GM19438 (cell line): ENCODE measurements around the gene LMNTD2.
"Not testable (repeated sequence)": the region's sequence is repeated elsewhere in the genome, so short reads cannot be mapped to it uniquely, and the experiment has no call there.

Experiments
- ATAC-seq: cut with Tn5 transposase; IDR thresholded peaks from one replicate; pipeline ENCODE4 v1.9.1; 2021; ENCODE audit warnings: low read depth; ENCODE audit not compliant: unreplicated experiment

Gene LMNTD2

DNA sequence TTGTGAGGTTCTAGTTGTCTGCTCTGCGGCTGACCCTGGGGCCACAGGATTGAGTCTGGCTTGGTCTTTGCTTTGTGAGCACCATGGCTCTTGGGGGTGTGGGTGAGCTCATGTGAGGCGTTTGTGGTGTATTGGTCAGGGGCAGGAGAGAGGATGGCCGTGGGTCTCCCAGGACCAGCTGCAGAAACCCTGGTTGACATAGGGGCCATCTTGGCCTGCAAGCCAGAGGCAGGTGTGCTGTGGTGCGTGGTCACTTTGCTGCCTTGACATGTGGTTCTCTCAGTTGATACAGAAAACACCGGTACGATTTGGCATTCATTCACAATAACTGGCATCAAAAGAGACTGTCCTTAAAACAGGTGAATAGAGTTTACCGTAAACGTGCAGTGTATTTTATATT, 27.0 kb upstream of the LMNTD2 start:
- ATAC-seq = no peak

DNA sequence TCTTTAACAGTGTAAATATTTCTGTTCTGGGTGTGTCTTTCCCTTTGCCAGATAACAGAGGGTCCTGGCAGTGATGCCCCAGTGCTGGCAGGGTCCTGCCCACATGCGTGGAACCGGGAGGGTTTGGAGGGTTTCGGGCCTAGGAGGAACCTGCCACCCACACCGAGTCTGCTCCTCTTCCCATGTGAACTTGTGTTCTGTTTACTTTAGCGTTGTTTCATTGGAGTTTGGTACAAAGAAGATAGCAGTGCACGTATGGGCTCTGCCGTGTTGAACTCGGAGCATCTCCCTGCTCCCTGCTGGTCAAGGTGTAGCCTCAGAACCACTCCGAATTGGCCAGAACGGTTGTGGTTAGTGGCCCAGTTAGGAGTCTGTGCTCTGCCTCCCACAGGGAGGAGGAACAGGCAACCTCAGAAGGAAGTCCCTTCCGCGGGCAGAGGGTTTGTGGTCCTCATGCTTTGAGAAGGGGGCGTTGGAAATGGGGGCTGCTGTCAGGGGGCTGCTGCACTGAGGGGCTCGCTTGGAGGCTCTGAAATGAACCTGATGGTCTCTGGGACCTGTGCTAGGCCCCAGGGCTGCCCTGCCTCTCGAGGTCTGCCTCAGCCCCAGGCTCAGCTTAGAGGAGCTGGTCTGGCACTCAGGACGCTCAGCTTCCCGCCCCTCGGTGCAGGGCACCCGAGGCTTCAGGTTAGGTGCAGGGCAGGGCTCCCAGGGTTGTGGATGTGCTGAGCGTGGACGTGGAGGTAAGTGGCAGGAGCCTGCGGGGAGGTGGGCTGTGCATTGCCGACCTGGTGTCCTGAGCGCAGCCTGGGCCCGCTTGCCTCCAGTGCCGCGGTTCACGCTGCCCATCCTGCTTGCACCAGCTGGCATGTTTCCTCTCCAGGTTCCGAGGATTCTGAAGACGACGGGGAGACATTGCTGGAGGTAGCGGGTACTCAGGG, 26.1 kb upstream of the LMNTD2 start:
- no peak for ATAC-seq

DNA sequence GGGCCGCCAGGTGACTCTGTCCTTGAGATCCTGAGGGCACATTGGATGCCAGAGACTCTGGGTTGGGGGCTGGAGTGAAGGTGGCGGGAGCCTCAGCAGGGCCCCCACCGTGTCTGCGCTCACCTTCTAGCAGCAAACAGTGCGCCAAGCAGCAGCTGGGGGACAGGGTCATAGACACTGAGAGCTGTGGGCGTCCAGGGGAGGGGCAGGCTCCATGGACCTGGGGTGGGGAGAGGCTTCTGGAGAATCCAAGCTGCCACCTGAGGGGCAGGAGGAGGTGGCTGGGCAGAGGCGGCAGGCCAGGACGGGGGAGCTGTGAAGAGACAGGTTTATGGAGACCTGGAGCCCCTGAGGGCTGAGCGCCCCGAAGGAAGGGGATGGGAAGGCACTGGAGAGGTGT, 23.7 kb upstream of the LMNTD2 start:
- no peak for ATAC-seq

DNA sequence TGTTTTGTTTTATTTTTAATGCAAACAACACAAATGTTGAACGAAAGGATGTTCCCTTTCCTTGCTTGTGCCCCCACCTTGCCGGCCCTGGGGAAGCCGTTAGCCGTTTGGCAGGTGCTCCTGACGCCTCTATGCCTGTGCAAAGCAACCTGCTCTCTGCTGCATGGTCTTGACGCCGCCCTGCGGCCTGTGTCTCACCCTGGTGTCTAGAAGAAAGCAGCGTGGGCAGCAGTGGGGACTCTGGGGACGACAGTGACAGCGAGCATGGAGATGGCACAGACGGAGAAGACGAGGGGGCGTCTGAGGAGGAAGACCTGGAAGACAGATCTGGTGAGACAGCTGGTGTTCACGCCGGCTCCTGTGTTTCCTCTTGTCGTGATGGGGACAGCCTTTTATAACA, 21.2 kb upstream of the LMNTD2 start:
- ATAC-seq = no peak

DNA sequence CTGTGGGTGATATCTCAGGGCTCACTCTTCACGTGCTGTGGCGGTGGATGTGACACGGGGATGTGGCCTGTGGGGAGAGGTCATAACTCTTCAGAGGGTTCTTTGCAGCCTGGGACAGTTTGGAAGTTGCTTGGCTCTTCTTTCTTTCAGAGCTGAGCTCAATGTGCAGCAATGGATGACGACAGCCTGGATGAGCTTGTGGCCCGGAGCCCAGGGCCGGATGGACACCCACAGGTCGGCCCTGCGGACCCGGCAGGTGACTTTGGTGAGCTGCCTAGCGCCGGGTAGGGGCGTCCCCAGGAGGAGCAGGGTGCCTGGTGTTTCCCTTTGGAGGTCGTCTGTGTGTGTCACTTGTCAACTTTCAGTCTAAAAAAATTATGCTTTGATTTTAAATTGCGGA, 20.8 kb upstream of the LMNTD2 start:
- ATAC-seq = no peak

DNA sequence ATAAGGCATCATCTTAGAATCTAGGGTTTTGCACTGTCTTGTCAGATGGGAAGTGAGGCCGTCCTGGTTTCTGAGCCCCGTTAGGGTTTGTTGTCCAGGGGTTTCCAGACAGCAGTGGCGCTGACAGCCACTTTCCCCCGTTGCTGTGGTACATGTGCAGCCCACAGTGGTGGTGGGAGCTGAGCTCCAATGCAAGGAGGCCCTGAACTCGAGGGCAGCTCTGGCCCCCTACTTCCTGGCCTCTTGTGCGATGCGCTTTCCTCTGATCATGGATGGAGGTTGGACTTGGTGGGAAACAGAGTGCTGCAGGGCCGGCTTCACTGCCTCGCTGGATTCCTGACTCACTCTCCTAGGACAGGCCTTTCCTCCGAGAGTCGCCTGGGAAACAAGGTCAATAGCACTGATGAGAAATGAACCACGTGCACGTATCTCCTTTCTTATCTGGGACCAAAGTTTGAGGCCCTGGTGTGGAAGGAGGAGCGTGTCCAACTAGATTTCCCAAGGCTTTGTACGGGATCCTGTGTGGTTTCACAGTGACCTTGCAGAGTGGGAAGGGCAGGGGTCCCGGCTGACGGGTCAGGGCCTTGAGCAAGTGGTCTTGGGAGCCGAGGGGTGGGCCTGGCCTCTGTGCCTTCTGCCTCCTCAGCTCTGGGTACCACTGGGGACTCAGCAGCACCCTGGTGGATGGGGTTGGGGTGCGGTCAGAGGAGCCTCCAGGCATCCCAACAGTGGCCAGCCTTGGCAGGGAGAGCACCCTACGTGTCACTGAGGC, 19.5 kb upstream of the LMNTD2 start:
- ATAC-seq = no peak

DNA sequence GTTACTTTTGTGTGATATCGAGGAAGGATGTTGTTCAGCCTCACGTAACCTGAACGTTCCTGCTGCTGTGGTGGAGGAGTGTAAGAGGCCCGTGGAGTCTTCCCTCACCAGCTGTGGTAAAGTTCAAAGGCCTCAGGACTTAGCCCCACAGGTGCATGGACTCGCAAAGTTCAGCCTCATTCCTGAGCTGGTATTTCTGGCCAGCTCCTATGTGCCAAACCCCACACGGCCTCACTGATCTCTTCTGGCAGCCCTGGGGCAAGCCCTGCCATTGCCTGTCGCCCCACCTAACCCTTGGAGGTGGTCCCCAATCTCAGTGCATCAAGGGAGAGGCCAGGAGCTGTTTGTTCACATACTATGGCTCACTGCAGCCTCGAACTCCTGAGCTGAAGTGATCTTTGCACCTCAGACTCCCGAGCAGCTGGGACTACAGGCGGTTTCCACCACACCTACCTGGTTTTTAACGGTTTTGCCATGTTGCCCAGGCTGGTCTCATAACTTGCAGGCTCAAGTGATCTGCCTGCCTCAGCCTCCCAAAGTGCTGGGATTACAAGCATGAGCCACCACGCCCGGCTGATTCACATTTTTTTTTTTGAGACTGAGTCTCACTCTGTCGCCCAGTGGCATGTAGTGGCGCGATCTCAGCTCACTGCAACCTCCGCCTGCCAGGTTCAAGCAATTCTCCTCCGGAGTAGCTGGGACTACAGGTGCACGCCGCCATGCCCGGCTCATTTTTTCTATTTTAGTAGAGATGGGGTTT, 17.9 kb upstream of the LMNTD2 start:
- ATAC-seq = no peak

DNA sequence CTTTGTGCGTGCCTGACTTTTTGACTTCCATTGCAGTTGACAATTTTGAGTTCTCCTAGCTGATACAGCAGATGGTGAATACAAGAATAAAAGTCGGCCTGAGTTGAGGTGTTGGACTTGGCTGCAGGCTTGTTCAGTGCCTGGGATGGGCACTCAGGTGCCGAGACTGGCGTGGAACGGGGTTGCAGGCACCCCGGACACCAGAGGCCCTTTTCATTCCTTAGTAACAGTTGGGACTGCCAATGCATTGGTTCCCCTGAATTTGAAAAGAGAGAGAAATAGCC, 17.0 kb upstream of the LMNTD2 start:
- ATAC-seq = no peak

DNA sequence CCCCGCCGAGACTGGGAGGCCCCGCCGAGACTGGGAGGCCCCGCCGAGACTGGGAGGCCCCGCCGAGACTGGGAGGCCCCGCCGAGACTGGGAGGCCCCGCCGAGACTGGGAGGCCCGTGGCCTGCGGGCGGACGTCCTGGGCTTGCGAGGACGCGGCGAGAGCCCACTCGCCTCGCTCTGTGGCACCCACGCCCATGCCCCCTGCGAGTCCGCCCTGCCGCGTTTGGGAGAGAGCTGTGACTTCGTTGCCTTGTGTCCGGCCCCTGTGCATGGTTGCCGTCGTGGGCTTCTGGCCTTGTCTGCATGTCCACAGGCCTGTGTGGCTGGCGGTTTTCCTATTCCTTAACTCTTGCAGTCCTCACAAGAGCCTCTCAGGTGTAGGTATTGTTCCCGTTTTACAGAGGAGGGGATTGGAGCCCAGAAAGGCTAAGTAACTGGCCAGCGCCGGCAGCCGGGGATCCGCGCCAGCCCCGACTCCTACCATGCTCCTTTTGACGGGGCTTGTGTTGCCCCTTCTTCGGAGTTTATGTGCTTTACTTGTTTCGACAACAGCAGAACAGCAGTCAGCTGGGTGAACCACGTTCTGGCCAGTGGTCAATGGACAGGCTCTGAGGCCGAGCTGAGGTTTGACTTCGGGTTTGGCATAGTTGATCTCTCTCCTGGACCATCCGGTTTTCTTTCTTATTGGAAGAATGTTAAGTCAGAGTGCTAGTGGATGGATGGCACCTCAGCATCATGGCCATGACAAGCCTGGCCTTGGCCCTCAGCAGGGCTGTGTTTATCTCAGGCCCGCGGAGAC, 16.5 kb upstream of the LMNTD2 start:
- no peak for ATAC-seq

DNA sequence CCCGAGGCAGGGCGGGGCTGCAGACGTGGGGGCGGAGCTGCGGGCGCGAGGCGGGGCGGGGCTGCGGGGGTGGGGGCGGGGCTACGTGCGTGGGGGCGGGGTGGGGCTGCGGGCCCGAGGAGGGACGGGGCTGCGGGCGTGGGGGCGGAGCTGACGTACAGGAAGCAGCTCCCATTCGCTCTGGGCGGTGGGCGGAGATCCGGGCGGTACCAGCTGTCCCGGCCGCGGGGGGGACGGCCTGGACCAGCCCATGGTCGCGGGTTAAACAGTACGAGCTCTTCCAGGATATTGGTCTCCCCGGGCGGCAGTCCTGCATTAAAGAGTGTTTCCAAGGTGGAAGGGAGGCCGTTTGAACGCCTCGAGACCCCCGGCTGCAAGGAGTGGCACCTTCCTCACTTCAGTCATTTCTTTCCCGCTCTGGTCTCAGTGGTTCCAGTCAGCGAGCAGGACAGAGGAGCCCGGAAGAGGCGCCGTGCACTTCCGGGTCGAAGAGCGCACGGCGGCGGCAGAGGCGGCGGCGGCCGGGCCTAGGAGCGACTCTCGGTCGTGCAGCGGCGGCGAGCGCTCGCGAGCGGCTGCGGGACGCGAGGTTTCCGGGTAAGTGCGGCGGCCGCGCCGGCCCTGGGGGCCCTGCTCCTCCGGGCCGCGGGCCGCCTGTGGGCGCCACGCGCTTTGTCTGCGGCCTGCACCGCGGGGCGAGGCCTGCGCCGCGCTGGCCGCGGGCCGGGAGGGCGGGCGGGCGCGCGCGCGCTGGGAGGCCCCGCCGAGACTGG, 15.6 kb upstream of the LMNTD2 start, which contains the start of gene PHRF1:
TSS of gene PHRF1 (plus strand) at position 475 of the 773 bp plus-strand sequence. CDS start 5,043 bp downstream, outside the sequence.
- ATAC-seq = peak; percentile 76

DNA sequence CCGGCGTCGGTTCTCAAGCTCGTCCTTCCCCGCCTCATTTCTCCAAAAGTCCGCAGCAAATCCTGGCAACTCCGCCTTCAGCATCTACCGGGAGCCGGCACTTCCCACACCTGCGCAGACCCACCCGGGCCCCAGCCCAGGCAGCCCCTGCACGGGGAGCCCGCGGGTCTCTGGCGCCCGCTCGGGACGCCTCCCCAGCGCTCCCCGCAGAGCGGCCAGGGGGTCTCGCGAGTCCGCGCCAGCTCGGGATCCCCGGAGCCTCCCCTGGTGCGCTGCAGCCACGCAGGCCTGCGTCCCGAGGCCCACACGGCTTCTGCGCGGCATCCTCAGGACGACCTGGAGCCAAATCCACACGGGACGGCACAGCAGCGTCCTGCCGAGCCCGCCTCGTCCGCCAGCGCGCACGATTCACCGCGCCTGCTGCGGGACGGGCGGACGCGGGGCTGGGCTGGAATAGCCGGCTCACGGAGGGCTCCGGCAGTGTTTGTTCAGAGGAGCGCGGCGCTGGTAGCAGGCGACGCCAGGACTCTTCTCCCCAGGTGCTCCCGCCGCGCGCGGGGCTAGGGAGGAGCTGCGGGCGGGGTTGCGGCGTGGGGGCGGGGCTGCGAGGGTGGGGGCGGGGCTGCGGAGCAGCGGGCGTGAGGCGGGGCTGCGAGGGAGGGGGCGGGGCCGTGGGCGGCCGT, 14.9 kb upstream of the LMNTD2 start:
- no peak for ATAC-seq

DNA sequence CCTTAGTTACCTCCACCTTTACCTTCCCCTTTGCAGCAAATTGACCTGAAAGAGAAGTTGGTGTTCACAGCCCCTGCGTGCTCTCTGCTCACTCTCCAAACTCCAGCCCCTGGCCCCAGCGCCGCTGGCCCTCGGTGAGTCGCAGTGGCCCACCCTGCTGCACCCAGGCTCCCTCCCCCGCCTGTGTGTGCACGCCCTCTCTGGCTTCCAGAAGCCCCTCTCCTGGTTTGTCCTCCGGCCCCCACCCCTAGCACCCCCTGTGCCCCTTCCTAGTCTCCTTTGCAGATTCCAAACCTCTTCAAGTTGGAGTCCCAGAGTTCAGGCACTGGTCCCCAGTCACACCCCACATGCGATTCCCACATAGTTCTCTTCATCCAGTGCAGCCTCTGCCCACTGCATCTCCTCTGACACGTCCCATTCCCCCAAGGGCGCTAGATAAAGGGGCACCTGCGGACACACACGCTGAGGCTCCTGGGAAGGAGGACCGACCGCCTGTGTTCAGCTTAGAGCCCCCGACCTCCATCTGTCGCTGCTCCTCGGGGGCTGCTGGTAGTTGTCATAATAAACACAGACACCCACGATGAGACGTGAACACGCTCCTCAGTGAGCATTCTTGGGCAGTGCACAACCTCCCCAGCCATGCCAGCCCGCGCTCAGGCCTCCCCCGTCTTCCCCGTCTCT, 14.2 kb upstream of the LMNTD2 start:
- no peak for ATAC-seq

DNA sequence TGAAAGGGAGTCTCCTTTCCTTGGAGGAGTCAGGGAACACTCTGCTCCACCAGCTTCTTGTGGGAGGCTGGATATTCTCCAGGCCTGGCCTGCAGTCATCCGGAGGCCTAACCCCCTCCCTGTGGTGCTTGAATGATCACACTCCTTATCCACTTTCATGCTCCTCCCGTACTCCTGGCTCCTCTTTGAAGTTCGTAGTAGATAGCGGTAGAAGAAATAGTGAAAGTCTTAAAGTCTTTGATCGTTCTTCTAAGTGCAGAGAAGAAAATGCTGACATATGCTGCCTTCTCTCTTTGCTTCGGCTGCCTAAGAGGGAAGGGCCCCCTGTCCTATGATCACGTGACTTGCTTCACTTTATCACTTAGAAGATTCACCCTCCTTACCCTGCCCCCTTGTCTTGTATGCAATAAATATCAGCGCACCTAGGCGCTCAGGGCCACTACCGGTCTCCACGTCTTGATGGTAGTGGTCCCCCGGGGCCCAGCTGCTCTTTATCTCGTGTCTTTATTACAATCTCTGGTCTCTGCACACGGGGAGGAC, 13.6 kb upstream of the LMNTD2 start:
- not testable (repeated sequence) for ATAC-seq

DNA sequence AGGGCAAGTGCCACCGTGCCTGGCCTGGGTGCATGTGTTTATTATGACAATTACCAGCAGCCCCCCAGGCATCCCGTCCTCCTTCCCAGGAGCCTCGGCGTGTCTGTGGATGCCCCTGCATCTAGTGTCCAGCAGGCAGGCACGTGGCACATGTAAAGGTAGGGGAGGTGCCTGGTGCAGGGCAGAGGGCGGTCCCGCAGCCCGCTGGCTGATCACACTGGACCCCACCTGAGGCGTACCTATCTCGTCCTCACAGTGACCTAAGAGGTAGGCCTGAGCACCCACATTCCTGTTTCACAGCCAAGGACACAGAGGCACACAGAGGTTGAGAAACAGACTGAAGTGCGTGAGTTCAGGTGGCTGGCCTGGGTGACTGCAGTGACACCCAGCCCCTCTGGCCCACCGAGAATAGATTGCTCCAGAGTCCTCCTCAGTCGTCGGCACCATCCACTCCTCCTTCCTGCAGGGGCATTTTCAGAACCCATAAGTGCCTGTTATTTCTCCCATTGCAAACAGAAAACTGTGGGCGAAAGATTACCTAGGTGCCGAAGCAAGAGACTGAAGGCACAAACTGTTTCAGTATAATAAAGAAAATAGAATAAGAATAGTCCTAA, 12.7 kb upstream of the LMNTD2 start:
- no peak for ATAC-seq

DNA sequence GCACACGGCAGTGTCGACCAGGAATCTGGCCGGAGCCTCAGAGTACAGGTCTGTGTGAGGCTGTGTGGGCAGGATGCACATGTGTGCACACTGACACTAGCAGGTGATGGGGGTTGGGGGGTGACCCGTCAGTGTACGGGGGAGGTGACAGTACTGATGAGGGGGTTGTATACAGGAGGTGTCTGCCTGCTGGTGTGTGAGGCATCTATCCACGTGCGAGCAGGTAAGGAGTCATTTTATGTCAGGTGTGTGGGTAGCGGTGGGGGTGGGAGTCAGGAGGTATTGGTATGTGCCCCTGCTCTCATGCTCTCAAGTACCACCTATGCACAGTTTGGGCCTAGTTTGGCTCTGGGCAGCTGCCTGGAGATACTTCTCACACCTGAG, 11.3 kb upstream of the LMNTD2 start:
- no peak for ATAC-seq

DNA sequence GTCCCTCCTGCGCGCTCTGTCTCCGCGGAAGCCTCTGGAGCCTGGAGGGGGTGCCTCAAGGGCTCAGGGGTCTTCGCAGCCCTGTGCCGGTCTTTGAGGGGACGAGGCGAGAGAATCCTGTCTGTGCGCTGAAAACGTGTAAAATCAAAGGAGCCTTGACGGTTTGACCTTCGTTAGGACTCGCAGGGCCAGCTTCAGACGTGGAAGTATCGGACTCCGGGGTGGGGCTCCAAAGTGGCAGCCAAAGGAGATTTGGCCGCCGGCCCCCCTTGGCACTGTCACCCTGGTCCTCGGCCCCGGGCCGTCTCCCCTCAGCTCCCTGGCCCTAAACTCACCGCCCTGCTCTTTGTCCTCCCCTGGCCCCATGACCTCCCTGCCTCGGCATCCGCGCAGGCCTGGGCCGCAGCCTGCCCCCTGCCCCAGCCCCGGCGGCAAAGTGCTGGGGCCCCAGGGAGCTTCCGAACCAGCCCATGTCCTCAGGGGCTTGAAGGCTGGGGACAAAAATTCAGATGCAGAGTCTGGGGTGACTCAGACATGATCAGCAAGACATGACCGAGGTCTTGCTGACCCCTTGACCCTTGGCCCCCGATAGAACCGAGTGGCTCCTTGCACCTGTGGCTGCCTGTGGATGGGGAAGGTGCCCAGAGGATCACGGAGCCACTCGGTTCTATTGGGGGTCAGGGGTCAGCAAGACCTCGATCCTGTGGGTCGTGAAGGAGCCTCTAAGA, 8.8 kb upstream of the LMNTD2 start:
- no peak for ATAC-seq
